GM21737 (cell line): ENCODE measurements around the gene NDUFS2.
"Not testable (repeated sequence)": the region's sequence is repeated elsewhere in the genome, so short reads cannot be mapped to it uniquely, and the experiment has no call there.

Source experiments
- ATAC-seq: cut with Tn5 transposase; IDR thresholded peaks from one replicate; pipeline ENCODE4 v1.9.1; 2021; ENCODE audit warnings: mild to moderate bottlenecking, moderate library complexity; ENCODE audit not compliant: unreplicated experiment

The NDUFS2 gene

GRCh38 chr1:161218301-161219077 is 16.3 kb downstream of the NDUFS2 start:
- ATAC-seq: no peak

- ATAC-seq: no peak
These were observed 17.1 kb downstream of the NDUFS2 start for GRCh38 chr1:161219078-161219892.

- ATAC-seq: no peak
These were observed 17.8 kb downstream of the NDUFS2 start for GRCh38 chr1:161220002-161220401.

GRCh38 chr1:161222175-161223019 is 20.2 kb downstream of the NDUFS2 start:
- no peak for ATAC-seq

- ATAC-seq: no peak
These were observed 21.9 kb downstream of the NDUFS2 start for GRCh38 chr1:161223805-161224694.

GRCh38 chr1:161224695-161225087 is 22.5 kb downstream of the NDUFS2 start:
- ATAC-seq: not testable (repeated sequence)

GRCh38 chr1:161225178-161225533 is 23.0 kb downstream of the NDUFS2 start:
- ATAC-seq: no peak

- ATAC-seq: peak; percentile 88
These were observed 23.6 kb downstream of the NDUFS2 start, which contains the start of gene TOMM40L for GRCh38 chr1:161225534-161226319. TOMM40L (plus strand) TSS chr1:161226060; CDS start chr1:161226490, 430 bp downstream.

GRCh38 chr1:161226320-161226711 is 24.1 kb downstream of the NDUFS2 start:
- no peak for ATAC-seq

GRCh38 chr1:161226759-161227158 is 24.6 kb downstream of the NDUFS2 start:
- ATAC-seq: no peak

- ATAC-seq: no peak
These were observed 25.2 kb downstream of the NDUFS2 start for GRCh38 chr1:161227196-161227871.

GRCh38 chr1:161228032-161228431 is 25.9 kb downstream of the NDUFS2 start:
- ATAC-seq: no peak

- no peak for ATAC-seq
These were observed 27.7 kb downstream of the NDUFS2 start for GRCh38 chr1:161229896-161230295.

- ATAC-seq: no peak
These were observed 28.6 kb downstream of the NDUFS2 start for GRCh38 chr1:161230762-161231161.

GRCh38 chr1:161233102-161233501 is 30.9 kb downstream of the NDUFS2 start:
- ATAC-seq: no peak

GRCh38 chr1:161235957-161236775 is 34.0 kb downstream of the NDUFS2 start:
- ATAC-seq: no peak

- ATAC-seq: no peak
These were observed 35.9 kb downstream of the NDUFS2 start, which contains the start of gene NR1I3 for GRCh38 chr1:161238039-161238473. NR1I3 (minus strand) TSS chr1:161238203; CDS start chr1:161236565, 1,638 bp downstream.

- ATAC-seq: no peak
These were observed 39.5 kb downstream of the NDUFS2 start for GRCh38 chr1:161241682-161242081.
